Fibroblast of gingiva (primary cell): ENCODE results near the gene NFE2L2.
"Not testable (repeated sequence)": the region's sequence is repeated elsewhere in the genome, so short reads cannot be mapped to it uniquely, and the experiment has no call there.

ENCODE experiments used
- DNase-seq: peaks from one replicate; pipeline ENCODE4 v3.0.0-alpha.2; 2011; ENCODE audit warnings: low read depth

Gene NFE2L2

GRCh38 chr2:177257471-177257870 lies 7.1 kb downstream of the NFE2L2 start:
- DNase-seq: no peak

DNA sequence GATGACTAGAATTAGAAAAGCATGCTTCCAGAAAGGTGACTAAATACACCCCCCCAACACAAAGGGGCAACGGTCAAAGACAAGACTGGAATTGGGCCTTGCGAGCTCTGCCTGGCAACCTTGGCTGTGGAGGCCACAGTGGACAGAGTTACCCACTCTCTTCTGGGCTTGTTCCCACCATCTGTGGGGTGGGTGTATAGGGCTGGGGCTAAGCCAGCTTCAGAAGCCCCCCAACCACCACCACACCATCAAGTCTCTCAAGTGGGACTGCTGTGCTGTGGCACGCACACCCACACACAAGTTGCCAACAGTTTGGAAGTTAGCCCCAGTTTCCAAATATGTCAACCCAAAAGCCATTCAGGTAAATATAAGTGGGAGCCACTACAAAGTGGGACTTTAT lies 7.8 kb downstream of the NFE2L2 start:
- DNase-seq: no peak

DNA sequence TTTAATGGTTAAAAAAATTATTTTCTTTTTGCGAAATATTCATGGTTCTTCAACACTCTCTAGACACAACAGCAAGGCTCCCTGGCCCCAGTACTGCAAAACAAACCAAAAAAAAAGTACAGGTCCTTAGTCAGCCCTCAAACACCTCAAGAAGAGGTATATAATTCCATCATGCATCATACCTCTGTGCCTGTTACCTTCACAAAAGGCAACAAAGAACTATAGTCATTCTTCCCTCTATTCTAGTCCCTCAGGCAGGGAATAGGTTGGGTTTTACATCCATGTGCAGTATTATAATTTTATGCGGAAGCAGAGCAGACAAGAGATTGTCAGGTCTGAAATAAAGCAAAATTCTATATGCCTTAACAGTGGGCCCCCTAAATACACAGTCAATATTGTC lies 8.5 kb downstream of the NFE2L2 start:
- no peak for DNase-seq

DNA sequence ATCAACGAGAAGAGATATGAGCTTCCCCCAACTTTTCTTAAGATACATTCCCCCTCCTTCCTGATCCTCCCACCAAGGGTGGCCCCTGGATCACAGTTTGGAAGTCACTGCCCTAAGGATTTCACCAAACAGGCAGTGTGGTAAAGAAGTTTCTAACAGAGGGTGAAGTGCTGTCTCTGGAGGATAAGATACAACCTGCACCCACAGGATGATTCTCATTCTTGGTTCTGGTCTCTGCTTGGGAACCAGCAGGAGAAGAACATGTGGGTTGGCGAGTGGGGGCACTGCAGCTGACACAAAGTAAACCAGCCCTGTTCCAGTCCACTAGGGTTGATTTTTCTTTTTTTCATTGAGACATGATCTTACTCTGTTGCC lies 9.3 kb downstream of the NFE2L2 start:
- DNase-seq: no peak

DNA sequence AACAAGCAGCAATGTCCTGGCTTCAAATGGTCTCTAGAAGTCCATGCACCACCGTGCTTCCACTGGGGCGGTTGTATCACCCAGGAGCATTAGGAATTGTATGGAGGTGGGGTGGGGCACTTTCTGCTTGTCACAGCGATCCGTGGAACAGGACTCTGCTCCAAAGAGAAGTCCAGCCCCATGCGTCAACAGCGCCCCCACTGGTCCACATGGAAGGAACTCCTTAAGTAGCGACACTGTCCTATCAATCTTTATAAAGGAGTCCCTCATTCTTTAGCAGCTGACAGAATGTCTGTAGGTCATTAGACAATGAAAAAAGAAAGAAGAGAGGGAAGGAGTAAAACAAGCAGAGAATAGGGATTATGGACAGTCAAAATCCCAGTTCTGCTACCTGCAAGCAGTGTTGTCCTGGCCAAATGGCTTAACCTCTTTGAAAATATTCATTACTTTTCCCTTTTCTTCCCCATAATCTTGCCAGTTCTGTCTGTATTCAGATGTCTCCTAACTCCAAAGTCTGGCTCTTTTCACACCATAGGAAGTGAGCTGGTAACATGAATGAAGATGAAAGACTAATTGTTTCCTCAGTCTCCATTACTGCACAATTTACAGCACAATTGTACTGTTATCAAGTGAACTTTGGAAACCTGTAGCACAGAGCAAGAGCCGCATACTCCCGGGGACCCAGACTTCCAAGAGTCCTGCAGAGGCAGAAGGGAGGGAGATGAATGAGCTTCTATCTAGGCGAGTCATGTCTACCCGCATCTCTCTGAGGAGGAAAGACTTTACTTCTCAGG lies 9.9 kb downstream of the NFE2L2 start:
- DNase-seq: no peak

- DNase-seq: no peak
Observed at GRCh38 chr2:177253704-177254103, 10.8 kb downstream of the NFE2L2 start.

- DNase-seq: no peak
Observed at GRCh38 chr2:177252808-177253531, 11.6 kb downstream of the NFE2L2 start.

- no peak for DNase-seq
Observed at GRCh38 chr2:177251165-177251542, 13.4 kb downstream of the NFE2L2 start.

- DNase-seq: no peak
Observed at GRCh38 chr2:177250461-177250860, 14.1 kb downstream of the NFE2L2 start.

- DNase-seq: no peak
Observed at GRCh38 chr2:177249038-177249437, 15.5 kb downstream of the NFE2L2 start.

- no peak for DNase-seq
Observed at GRCh38 chr2:177247693-177248262, 16.7 kb downstream of the NFE2L2 start.

- not testable (repeated sequence) for DNase-seq
Observed at GRCh38 chr2:177246523-177247030, 17.9 kb downstream of the NFE2L2 start.

DNA sequence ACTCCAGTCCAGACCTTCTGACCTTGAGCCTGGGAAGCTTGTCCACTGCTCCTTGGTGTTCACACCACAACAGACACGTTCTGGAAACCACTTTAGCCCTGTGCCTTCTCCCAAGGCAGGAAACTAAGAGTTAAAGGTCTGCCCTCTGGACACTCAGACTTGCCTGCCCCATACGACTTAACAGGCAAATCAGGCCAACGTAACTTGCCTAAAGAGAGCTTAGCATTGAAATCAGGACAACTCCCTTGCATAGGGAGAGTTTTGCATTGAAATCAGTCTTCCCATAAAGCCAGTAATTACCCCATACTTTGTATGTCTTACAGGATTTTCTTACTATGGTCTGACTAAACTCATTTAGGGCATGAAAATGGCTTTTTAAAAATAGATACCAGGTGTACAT lies 18.5 kb downstream of the NFE2L2 start:
- DNase-seq: no peak

DNA sequence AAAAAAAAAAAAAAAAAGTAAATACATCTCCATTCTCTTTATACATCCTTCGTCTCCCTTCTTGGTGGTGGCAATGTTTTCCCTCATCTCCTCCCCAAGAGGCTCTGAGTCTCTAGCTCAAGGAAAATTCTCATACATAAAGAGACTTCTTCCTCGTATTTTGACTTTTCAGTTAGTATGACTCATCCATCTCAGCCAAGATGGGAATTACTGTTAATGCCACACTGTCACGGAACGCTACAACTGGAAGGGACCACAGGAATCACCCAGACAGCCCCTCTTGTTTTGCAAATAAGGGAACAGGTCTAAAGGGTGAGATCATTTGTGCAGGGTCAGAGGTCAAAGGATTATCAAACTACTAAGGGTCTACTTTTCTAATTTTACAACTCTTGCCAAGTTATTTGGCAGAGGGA lies 19.5 kb downstream of the NFE2L2 start:
- DNase-seq: peak; percentile 49

- DNase-seq: no peak
Observed at GRCh38 chr2:177244244-177244771, 20.2 kb downstream of the NFE2L2 start.

DNA sequence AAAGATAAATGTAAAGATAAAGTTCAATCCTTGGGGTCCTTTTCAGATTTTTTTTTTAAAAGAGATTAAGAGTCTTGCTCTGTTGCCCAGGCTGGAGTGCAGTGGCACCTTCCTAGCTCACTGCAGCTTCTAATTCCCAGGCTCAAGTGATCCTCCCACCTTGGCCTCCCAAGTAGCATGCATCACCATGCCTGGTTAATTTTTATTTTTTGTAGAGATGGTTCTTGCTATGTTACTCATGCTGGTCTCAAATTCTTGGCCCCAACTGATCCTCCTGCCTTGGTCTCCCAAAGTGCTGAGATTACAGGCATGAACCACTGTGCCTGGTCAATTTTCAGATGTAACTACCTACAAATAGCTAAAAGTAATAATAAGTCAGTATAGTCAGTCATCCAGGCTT lies 21.1 kb downstream of the NFE2L2 start:
- no peak for DNase-seq

GRCh38 chr2:177243073-177243472 lies 21.5 kb downstream of the NFE2L2 start:
- no peak for DNase-seq

DNA sequence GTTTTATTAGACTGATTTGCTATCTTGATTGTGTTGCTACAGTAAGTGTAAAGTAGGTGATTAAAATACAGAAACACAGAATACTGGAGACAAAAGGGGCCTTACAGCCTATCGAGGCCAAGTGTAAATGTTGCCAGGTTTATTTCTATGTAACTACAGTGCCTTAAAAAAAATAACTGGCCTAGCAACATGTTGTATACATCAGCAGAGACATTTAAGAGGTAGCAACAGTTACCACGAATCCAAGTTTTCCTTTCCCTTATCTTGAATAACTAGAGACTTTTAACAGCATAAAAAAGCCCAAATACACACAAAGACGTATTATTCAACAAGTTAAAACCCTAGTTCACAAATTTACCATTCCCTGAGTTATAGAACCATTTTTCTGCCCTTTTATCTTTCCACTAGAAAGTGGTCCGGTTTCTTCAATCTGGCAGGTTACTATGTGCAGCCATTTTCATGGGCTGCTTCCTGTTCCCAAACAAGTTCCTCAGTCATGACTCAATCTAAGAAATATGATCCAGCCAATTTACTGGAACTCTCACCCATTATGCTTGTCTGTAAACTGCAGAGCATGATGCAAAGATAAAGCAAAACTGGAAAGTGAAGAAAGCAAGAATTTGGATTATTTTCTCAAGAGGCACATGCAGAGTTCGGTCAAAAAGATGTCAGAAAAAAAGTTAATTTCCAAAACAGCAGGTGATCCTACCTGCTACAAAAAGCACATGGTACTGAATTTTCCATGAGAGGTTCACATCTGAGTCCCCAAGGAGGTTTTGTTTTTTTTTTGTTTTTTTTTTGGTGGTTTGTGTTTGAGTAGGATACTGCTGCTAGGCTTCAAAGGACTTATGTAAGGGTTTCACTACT lies 22.2 kb downstream of the NFE2L2 start:
- DNase-seq: peak; percentile 91

- DNase-seq: peak; percentile 29
Observed at GRCh38 chr2:177241711-177242120, 22.8 kb downstream of the NFE2L2 start.

DNA sequence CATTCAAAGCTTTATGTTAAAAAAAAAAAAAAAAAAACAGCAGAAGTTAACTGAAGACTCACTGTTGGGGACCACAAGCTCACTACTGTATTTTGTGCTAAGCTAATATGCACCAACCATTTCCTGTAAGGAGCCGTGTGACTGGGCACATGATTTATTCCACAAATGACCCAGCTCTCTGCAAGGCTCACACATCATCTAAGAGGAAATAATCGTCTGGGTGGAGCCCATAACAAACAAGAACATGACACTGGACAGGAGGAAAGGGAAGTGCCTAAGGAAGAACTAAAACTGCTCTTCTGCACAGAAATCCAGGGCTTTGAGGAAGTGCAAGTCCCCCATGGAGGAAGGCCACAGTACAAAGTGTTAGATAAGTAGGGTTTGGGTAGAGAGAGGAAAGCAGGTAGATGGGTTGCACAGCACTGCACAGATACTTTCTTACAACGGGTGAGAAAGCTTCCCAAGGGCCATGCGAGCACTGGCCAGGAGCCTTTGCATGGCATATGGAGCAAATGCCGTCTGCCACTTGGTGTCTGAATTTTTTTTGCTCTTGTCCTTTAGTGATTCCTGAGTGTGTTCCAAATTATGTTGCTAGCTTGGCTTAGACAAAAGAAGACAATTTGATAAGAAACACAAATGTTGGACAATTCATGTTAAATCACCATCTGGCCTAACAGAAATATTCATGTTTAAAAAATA lies 24.4 kb downstream of the NFE2L2 start:
- DNase-seq: peak; percentile 53

DNA sequence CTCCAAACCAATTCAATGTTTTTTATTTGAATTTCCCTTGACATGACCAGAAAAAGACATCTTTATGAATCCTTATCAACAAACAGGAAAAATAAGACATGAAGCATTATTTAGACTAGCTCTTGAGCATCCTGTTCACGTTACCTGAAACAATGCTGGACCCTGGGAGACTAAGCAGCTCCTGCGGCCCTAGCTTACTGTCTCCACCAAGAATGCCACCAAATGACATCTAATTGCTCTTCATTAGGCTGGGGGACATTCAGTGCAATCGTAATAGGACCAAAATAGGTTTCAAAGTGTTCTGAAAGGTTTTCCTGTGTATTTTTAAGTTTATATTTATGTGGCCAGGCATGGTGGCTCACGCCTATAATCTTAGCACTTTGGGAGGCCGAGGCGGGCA lies 25.5 kb downstream of the NFE2L2 start:
- DNase-seq: no peak
